Kidney tubule cell (primary cell): ENCODE measurements around the gene P3R3URF.
"Not testable (repeated sequence)": the region's sequence is repeated elsewhere in the genome, so short reads cannot be mapped to it uniquely, and the experiment has no call there.

ENCODE experiments used
- DNase-seq: peaks from one replicate; pipeline ENCODE4 v3.0.0-alpha.2; 2018; ENCODE audit warnings: low spot score

P3R3URF gene

GRCh38 chr1:46176211-46176865 is at the start of gene P3R3URF:
P3R3URF (minus strand) TSS chr1:46176488; CDS start chr1:46176471, 17 bp downstream.
- no peak for DNase-seq

- no peak for DNase-seq
Observed at GRCh38 chr1:46224966-46225365, 48.7 kb upstream of the P3R3URF start.

- peak; percentile 94 for DNase-seq
Observed at GRCh38 chr1:46223472-46223943, 47.2 kb upstream of the P3R3URF start.

- DNase-seq: not testable (repeated sequence)
Observed at GRCh38 chr1:46223055-46223454, 46.8 kb upstream of the P3R3URF start.

- DNase-seq: no peak
Observed at GRCh38 chr1:46221749-46222148, 45.5 kb upstream of the P3R3URF start.

- DNase-seq: no peak
Observed at GRCh38 chr1:46220808-46221207, 44.5 kb upstream of the P3R3URF start.

- no peak for DNase-seq
Observed at GRCh38 chr1:46219551-46220520, 43.5 kb upstream of the P3R3URF start.

GRCh38 chr1:46218443-46218842 is 42.2 kb upstream of the P3R3URF start:
- DNase-seq: no peak

GRCh38 chr1:46215504-46215903 is 39.2 kb upstream of the P3R3URF start:
- DNase-seq: no peak

GRCh38 chr1:46211051-46211450 is 34.8 kb upstream of the P3R3URF start:
- DNase-seq: no peak

- DNase-seq: no peak
Observed at GRCh38 chr1:46210561-46210960, 34.3 kb upstream of the P3R3URF start.

GRCh38 chr1:46206399-46206798 is 30.1 kb upstream of the P3R3URF start:
- DNase-seq: no peak

- no peak for DNase-seq
Observed at GRCh38 chr1:46205791-46206190, 29.5 kb upstream of the P3R3URF start.

- no peak for DNase-seq
Observed at GRCh38 chr1:46205141-46205540, 28.9 kb upstream of the P3R3URF start.

- DNase-seq: peak; percentile 63
Observed at GRCh38 chr1:46204406-46204742, 28.1 kb upstream of the P3R3URF start.

- no peak for DNase-seq
Observed at GRCh38 chr1:46203738-46204405, 27.6 kb upstream of the P3R3URF start.

GRCh38 chr1:46199233-46199749 is 23.0 kb upstream of the P3R3URF start:
- no peak for DNase-seq

GRCh38 chr1:46197964-46198811 is 21.9 kb upstream of the P3R3URF start, which contains the start of gene POMGNT1:
POMGNT1 (minus strand) TSS chr1:46198434; CDS start chr1:46197821, 613 bp downstream.
- peak; percentile 84 for DNase-seq

- no peak for DNase-seq
Observed at GRCh38 chr1:46197560-46197963, 21.3 kb upstream of the P3R3URF start.

GRCh38 chr1:46196609-46197008 is 20.3 kb upstream of the P3R3URF start:
- DNase-seq: no peak

GRCh38 chr1:46194641-46195193 is 18.4 kb upstream of the P3R3URF start:
- no peak for DNase-seq
